Lower lobe of right lung (tissue), 2 donors: ENCODE measurements around the gene PCCA. TPM values are rescaled to one million over a fixed set of nuclear protein-coding genes. Genes with fewer than 3 reads are reported as not detected.

ENCODE experiments used
- ATAC-seq, 2 donors: fragments of 200-7000 bp; cut with Tn5 transposase; one replicate each; pipeline ENCODE4 v1.9.1; 2020 to 2022; ENCODE audit warnings: mild to moderate bottlenecking in 2 of 2, moderate library complexity in 2 of 2
- DNase-seq: peaks from one replicate; pipeline ENCODE4 v3.0.0-alpha.2; 2020
- H3K27ac ChIP-seq: fragments of 200-600 bp; one replicate; pipeline ENCODE4 v1.8.0; 2022
- H3K27me3 ChIP-seq: fragments of 200-600 bp; one replicate; pipeline ENCODE4 v1.8.0; 2022; ENCODE audit warnings: low read depth
- H3K36me3 ChIP-seq: fragments of 200-600 bp; one replicate; pipeline ENCODE4 v1.8.0; 2022; ENCODE audit warnings: mild to moderate bottlenecking
- H3K4me1 ChIP-seq: fragments of 200-600 bp; one replicate; pipeline ENCODE4 v1.8.0; 2022
- H3K4me3 ChIP-seq: fragments of 200-600 bp; one replicate; pipeline ENCODE4 v1.8.0; 2022; ENCODE audit warnings: mild to moderate bottlenecking
- H3K9me3 ChIP-seq: fragments of 200-600 bp; one replicate; pipeline ENCODE4 v1.8.0; 2022
- CTCF ChIP-seq: fragments of 200-600 bp; IDR thresholded peaks from one replicate; pipeline ENCODE4 v1.8.0; 2022; ENCODE audit warnings: antibody characterized with exemption, mild to moderate bottlenecking
- intact Hi-C: fragments of 100-400 bp; cut with DNase I; formaldehyde crosslinking; loops from one replicate; pipeline ENCODE4 v1.11.0; 2022
- total RNA-seq: library from RNA; stranded (reverse); fragmentation: NEBNext Ultra II Directional; extraction: Animal tissue kit (Norgen Biotek cat#: 25700); gene quantifications from one replicate; pipeline ENCODE4 v1.2.1, GENCODE V29; 2021
- donor health status: DM: no; HTN: yes; CAD: no; lungs with severe emphysema.

PCCA gene
- total RNA-seq, 1 donor from 2014 or later, result 37.8 TPM

GRCh38 chr13:100533588-100534041, 444.7 kb downstream of the PCCA start:
- no peak for TF ChIP-seq CTCF
- H3K4me3 ChIP-seq, result no peak overlapping the region
- no peaks in the 10 kb centered on the region for H3K27me3 ChIP-seq
- no peaks in the 10 kb centered on the region for H3K9me3 ChIP-seq
- H3K27ac ChIP-seq, result no peak overlapping the region
- no peaks in the 10 kb centered on the region for H3K4me1 ChIP-seq
- DNase-seq (peak; percentile 61), ATAC-seq (peak; percentile 73 to 91)
- peaks cover 8% of the 10 kb centered on the region for H3K36me3 ChIP-seq
- intact Hi-C loops, result no loop called here

DNA sequence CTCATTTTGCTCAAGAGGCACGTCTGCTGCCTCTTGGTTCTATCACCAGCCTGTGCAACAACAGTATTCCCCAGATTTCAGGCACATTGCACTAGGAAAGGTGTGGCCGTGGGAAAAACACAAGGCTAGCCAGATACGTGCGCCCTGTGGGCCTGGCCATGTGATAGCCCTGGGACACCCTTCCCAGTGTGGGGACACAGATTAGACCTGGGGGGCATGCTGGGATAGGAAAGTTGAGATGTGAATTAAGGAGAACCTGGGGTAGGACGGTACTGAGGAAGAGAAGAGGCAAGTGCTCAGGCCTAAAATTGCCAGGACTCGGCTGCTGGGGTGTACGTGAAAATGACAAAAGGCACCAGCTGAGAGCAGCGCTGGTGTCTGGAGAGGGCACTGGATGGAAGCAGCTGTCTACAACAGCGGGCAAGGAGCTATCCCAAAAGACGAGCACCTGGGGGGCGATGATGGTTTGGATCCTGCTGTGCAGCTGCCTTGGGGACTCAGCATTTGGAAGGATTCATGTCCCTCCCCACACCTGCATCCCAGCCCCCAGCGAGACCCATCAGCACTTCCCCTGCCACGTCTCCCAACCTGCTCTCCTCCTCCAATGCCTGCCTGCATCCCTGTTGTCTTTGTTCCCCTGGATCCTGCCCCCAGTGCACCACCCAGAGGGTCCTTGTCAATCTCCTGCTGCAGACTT, 445.4 kb downstream of the PCCA start:
- ATAC-seq (no peak), DNase-seq (no peak)
- H3K36me3 ChIP-seq, result peaks cover 8% of the 10 kb centered on the region
- H3K27me3 ChIP-seq, result no peaks in the 10 kb centered on the region
- intact Hi-C loops, result no loop called here
- H3K4me3 ChIP-seq, result no peak overlapping the region
- no peaks in the 10 kb centered on the region for H3K9me3 ChIP-seq
- no peaks in the 10 kb centered on the region for H3K4me1 ChIP-seq
- no peak for TF ChIP-seq CTCF
- no peak overlapping the region for H3K27ac ChIP-seq

DNA sequence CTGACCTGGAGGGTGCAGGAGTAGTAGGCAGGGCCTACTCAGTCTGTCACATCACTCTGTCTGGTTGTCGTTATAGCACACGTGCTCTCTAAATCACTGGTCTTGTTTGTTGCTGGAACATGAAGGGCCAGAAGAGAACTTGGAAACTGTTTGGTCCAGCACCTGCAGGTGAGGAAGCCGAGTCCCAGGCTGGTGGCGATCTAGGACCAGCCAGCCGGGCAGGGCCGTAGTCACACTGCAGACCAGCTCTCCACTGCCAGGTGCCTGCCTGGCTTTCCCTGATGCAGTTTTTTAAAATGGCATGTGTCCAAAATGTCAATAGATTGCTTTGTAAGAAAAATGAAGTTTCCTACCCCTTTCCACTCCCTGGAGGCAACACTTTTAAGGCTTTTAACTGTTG, 446.0 kb downstream of the PCCA start:
- intact Hi-C loops, result no loop called here
- Histone ChIP-seq H3K27me3 (no peaks in the 10 kb centered on the region), H3K36me3 (peaks cover 8% of the 10 kb centered on the region), H3K4me1 (no peaks in the 10 kb centered on the region), H3K9me3 (no peaks in the 10 kb centered on the region), H3K4me3 (no peak overlapping the region), H3K27ac (no peak overlapping the region)
- TF ChIP-seq CTCF, result no peak
- no peak for DNase-seq
- ATAC-seq, result no peak

- no peak overlapping the region for H3K27ac ChIP-seq
- no peak for DNase-seq
- H3K4me1 ChIP-seq, result no peaks in the 10 kb centered on the region
- H3K36me3 ChIP-seq, result peaks cover 8% of the 10 kb centered on the region
- no peak for TF ChIP-seq CTCF
- no peaks in the 10 kb centered on the region for H3K27me3 ChIP-seq
- ATAC-seq, result no peak
- no peak overlapping the region for H3K4me3 ChIP-seq
- H3K9me3 ChIP-seq, result no peaks in the 10 kb centered on the region
- intact Hi-C loops, result no loop called here
These were observed 446.7 kb downstream of the PCCA start for GRCh38 chr13:100535426-100536135.

DNA sequence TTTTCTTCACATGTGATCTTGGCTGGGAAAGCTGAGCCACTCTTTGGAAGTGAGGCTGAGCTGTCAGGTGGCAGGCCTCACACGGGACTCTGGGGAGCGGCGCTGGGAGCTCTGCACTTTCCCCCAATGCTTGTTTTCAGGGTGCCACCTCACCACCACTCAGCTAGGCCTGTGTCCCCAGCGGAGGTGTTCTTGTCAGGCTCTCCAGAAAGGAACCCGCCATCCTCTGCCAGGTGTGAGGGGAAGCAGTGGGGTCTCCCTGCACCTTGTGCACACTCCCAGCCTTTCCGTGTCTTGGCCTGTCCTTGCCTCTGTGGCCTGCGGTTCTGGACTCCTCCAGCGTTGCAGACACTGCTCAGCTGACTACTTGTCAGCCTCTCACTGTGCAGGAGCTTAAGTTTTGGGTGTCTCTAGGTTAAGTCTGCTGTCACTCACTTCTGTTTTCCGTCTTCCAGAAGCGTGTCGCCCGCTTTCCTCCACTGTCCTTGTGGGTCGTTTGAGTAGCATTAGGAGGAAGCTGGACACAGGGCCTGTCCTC, 447.8 kb downstream of the PCCA start:
- Histone ChIP-seq H3K27ac (no peak overlapping the region), H3K27me3 (no peaks in the 10 kb centered on the region), H3K9me3 (no peaks in the 10 kb centered on the region), H3K36me3 (no peaks in the 10 kb centered on the region), H3K4me1 (no peaks in the 10 kb centered on the region), H3K4me3 (no peak overlapping the region)
- intact Hi-C loops, result no loop called here
- no peak for TF ChIP-seq CTCF
- ATAC-seq, result no peak
- DNase-seq, result no peak
